GM12892 (cell line): Measurements from ENCODE around the gene KLC1.

ENCODE experiments used
- POLR2A ChIP-seq: IDR thresholded peaks from 2 replicates; pipeline ENCODE4 v1.6.1; 2011; ENCODE audit warnings: low read depth, low read length, control low read depth
- POLR2AphosphoS5 ChIP-seq: IDR thresholded peaks from 2 replicates; pipeline ENCODE4 v1.6.1; 2011; ENCODE audit warnings: low read depth, low read length, control low read depth
- TAF1 ChIP-seq: IDR thresholded peaks from 2 replicates; pipeline ENCODE4 v1.6.1; 2011; ENCODE audit warnings: low read depth, mild to moderate bottlenecking, control low read depth, low read length, borderline replicate concordance

DNA sequence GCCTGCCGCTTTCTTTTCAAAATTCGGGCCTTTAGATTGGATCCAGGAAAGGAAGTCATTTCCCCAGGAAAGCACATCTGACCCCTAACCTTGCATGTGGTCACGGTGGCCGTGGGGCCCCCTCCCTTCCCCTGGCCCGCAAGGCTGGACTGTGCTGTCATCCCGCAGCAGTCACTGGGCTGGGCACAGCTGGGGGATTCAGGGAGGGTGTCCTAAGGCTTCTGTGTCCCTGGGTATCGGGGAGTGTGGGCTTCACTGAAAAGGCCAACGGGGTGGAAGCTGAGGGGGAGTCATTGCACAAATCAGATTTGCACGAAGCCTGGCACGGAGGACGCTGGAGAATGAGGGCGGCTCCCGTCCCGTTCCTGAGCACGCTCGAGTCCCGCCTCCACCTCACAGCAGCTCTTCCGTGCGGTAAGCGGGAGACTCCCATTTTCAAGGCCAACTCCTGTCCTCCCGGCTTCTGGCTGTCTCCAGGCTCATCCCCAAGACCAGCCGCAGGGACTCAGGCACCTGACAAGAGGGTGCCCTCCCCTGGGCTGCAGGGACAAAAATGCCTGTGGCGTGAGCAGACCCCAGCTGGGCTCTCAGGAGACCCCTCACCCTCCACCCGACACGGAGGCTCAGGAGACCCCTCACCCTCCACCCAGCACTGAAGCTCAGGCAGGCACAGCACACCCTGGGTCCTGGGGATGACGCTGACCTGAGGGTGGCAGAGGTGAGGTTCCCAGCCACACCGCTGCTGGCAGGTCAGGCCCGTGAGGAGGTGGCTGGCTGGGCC lies 76.7 kb downstream of the KLC1 start:
- no peak for TF ChIP-seq TAF1
- no peak for TF ChIP-seq POLR2A
- no peak for TF ChIP-seq POLR2AphosphoS5
